OCI-LY1 (cell line): ENCODE measurements around the gene SLC35F3.

Experiments
- CTCF ChIP-seq: fragments of 200-600 bp; sonication (generic), shearing (Covaris generic); IDR thresholded peaks from 2 replicates; pipeline ENCODE4 v1.5.1; 2017; ENCODE audit warnings: mild to moderate bottlenecking, antibody characterized with exemption, low read length, moderate library complexity, mixed read lengths
- EZH2 ChIP-seq: fragments of 200-600 bp; sonication (generic), shearing (Covaris generic); IDR thresholded peaks from 2 replicates; pipeline ENCODE4 v1.8.0; 2017; ENCODE audit warnings: borderline replicate concordance, mixed run types, mild to moderate bottlenecking, antibody characterized with exemption, low read length, moderate library complexity, mixed read lengths

DNA sequence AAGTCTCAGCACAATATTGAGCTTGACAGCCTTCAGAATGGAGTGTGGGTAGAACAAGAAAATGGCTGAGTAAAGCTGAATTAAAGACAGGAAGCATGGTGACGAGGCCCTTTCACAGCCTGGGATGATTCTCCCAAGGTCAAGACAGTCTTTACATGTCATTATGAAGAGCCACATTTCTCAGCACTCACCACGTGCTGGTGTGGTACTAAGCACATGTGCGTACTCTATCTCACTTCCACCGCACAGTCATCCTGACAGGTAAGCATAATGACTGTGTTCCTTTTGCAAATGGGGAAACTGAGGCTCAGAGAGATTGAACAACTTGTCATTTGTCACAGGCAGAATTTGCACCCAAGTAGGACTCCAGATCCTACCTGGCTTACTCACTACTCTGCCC lies 376.0 kb downstream of the SLC35F3 start:
- TF ChIP-seq EZH2 (no peak), CTCF (no peak)
